Stomach smooth muscle (tissue), 2 donors: ENCODE results near the gene CELF2.
"Not testable (repeated sequence)": the region's sequence is repeated elsewhere in the genome, so short reads cannot be mapped to it uniquely, and the experiment has no call there.

Experiments used
- H3K27ac ChIP-seq: one replicate; pipeline ENCODE4 v1.7.0; 2013; ENCODE audit warnings: mild to moderate bottlenecking, low read length, inconsistent platforms
- H3K27me3 ChIP-seq, 2 donors: one replicate each; pipeline ENCODE4 v1.7.0; 2013; ENCODE audit warnings: low read length in 2 of 2; ENCODE audit not compliant: insufficient read depth in 2 of 2, control insufficient read depth in 1 of 2
- H3K36me3 ChIP-seq, 2 donors: one replicate each; pipeline ENCODE4 v1.7.0; 2013; ENCODE audit warnings: low read length in 2 of 2; ENCODE audit not compliant: control insufficient read depth in 2 of 2, insufficient read depth in 2 of 2
- H3K4me1 ChIP-seq: one replicate; pipeline ENCODE4 v1.7.0; 2013; ENCODE audit warnings: low read length; ENCODE audit not compliant: control insufficient read depth, insufficient read depth
- H3K4me3 ChIP-seq, 2 donors: one replicate each; pipeline ENCODE4 v1.7.0; 2013; ENCODE audit warnings: low read length in 2 of 2
- H3K9ac ChIP-seq, 2 donors: one replicate each; pipeline ENCODE4 v1.7.0; 2013; ENCODE audit warnings: low read length in 2 of 2, mild to moderate bottlenecking in 1 of 2
- H3K9me3 ChIP-seq, 2 donors: one replicate each; pipeline ENCODE4 v1.7.0; 2013; ENCODE audit warnings: low read length in 2 of 2; ENCODE audit not compliant: control insufficient read depth in 2 of 2
- donor health status: healthy.
- donor health status: Pancreatic carcinoma.

CELF2 gene

GRCh38 chr10:11355592-11355991 lies 337.9 kb downstream of the CELF2 start:
- peaks cover 0 to 4% of the 10 kb centered on the region in 2 donors for H3K9me3 ChIP-seq

DNA sequence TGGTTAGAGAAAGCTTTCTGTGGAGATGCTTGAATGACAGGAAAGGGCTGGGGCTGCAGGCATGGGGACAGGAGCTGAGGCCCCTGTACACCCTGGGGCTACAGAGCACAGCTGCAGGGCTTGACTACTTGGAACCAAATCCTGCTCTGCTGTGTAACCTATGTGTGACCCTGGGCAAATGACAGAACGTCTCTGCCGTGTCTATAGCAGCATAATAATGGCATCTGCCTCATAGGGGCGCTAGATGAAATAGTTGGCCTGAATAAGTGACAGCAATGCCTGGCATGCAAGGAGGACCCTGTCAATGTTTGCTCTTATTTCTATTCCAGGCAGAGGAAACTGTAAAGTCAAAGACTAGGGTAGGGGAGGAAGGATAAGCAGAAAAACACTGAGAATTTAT lies 339.8 kb downstream of the CELF2 start:
- no peak overlapping the region for H3K9ac ChIP-seq
- no peaks in the 10 kb centered on the region for H3K4me1 ChIP-seq
- H3K9me3 ChIP-seq = peaks cover 0 to 4% of the 10 kb centered on the region in 2 donors
- no peaks in the 10 kb centered on the region for H3K36me3 ChIP-seq
- H3K27ac ChIP-seq = no peak overlapping the region
- H3K4me3 ChIP-seq = no peak overlapping the region
- no peaks in the 10 kb centered on the region for H3K27me3 ChIP-seq

More at GRCh38 chr10:11355592-11355991, 337.9 kb downstream of the CELF2 start:
- Histone ChIP-seq H3K4me1 (no peaks in the 10 kb centered on the region), H3K36me3 (no peaks in the 10 kb centered on the region), H3K9ac (no peak overlapping the region), H3K27ac (no peak overlapping the region), H3K4me3 (no peak overlapping the region), H3K27me3 (no peaks in the 10 kb centered on the region)

- Histone ChIP-seq H3K9ac (no peak overlapping the region), H3K36me3 (no peaks in the 10 kb centered on the region), H3K27ac (no peak overlapping the region), H3K27me3 (no peaks in the 10 kb centered on the region), H3K9me3 (peaks cover 0 to 4% of the 10 kb centered on the region in 2 donors), H3K4me1 (no peaks in the 10 kb centered on the region), H3K4me3 (no peak overlapping the region)
These were observed 340.3 kb downstream of the CELF2 start for GRCh38 chr10:11358011-11358410.

DNA sequence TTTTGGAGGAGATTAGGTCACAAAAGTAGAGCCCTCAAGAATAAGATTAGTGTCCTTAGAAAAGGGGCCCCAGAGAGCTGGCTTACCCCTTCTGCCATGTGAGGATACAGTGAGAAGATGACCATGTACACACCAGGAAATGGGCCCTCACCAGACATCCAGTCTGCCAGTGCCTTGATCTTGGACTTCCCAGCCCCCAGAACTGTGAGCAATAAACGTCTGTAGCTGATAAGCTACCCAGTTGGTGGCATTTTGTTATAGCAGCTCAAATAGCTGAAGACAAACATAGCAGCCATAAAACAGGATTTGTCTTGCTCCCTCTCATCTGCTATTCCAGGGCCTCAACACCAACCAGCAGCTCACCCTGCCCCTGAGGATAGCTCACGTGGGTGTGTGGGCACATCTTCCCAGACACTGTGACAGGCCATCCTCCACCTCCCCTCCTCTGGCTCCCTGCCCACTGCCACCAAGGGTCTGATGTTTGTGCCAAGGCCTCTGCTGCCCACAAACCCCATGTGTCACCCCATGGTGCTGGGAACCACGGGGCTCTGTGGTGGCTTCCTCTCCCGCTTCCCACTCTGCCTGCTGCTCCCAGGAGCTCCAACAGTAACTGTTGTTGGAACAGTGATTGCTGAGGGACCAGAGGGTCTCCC lies 341.4 kb downstream of the CELF2 start:
- Histone ChIP-seq H3K27ac (no peak overlapping the region), H3K36me3 (no peaks in the 10 kb centered on the region), H3K9ac (no peak overlapping the region), H3K27me3 (no peaks in the 10 kb centered on the region), H3K4me3 (no peak overlapping the region), H3K9me3 (peaks cover 0 to 4% of the 10 kb centered on the region in 2 donors), H3K4me1 (no peaks in the 10 kb centered on the region)

- Histone ChIP-seq H3K36me3 (no peaks in the 10 kb centered on the region), H3K27me3 (no peaks in the 10 kb centered on the region), H3K27ac (no peak overlapping the region), H3K4me3 (no peak overlapping the region), H3K4me1 (no peaks in the 10 kb centered on the region), H3K9me3 (peaks cover 0 to 4% of the 10 kb centered on the region in 2 donors), H3K9ac (no peak overlapping the region)
These were observed 342.2 kb downstream of the CELF2 start for GRCh38 chr10:11359869-11360268.

- no peaks in the 10 kb centered on the region for H3K36me3 ChIP-seq
- H3K27me3 ChIP-seq = no peaks in the 10 kb centered on the region
- H3K4me1 ChIP-seq = no peaks in the 10 kb centered on the region
- H3K9ac ChIP-seq = no peak overlapping the region
- H3K9me3 ChIP-seq = peaks cover 0 to 4% of the 10 kb centered on the region in 2 donors
- no peak overlapping the region for H3K4me3 ChIP-seq
- no peak overlapping the region for H3K27ac ChIP-seq
These were observed 345.8 kb downstream of the CELF2 start for GRCh38 chr10:11363497-11363896.

GRCh38 chr10:11364241-11364640 lies 346.6 kb downstream of the CELF2 start:
- H3K4me1 ChIP-seq = no peaks in the 10 kb centered on the region
- no peak overlapping the region for H3K9ac ChIP-seq
- H3K4me3 ChIP-seq = no peak overlapping the region
- H3K27me3 ChIP-seq = no peaks in the 10 kb centered on the region
- H3K9me3 ChIP-seq = peaks cover 0 to 2% of the 10 kb centered on the region in 2 donors
- H3K27ac ChIP-seq = no peak overlapping the region
- no peaks in the 10 kb centered on the region for H3K36me3 ChIP-seq

DNA sequence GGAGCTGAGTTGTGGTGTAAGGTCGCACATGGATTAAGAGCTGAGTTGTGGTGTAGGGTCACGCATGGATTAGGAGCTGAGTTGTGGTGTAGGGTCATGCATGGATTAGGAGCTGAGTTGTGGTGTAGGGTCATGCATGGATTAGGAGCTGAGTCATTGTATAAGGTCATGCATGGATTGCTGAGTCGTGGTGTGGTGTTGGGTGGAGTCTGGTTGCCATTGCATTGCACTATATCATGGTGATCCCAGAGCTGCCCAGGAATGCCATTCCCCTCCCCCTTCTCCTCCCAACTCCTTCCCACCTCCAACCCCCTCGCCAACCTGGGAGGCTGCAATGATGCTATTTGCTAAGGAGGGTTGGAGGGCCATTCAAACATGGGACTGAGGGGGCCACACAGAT lies 349.2 kb downstream of the CELF2 start:
- not testable (repeated sequence) for H3K36me3 ChIP-seq, H3K4me1 ChIP-seq, H3K4me3 ChIP-seq, H3K9ac ChIP-seq, H3K27ac ChIP-seq, H3K9me3 ChIP-seq, H3K27me3 ChIP-seq

DNA sequence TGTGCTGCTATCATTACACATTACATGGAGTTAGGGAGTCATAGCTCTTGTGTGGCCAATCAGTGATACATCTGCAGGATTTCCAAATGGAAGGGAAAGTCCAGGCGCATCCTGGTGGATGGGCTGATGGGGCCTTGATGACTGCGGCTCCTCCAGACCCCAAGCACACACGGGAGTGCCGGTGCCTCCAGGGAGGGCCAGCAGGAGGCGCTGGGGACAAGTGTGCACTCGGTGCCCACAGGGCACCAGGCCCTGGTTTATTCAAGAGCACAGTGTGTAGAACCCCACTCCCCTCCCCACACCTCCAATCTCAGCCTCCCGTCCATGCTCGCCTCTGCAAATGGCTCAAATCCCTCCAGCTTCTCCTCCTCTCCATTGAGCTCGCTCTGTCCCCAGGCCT lies 349.8 kb downstream of the CELF2 start:
- H3K36me3 ChIP-seq = no peaks in the 10 kb centered on the region
- H3K9me3 ChIP-seq = no peaks in the 10 kb centered on the region
- H3K27me3 ChIP-seq = no peaks in the 10 kb centered on the region
- no peak overlapping the region for H3K27ac ChIP-seq
- H3K9ac ChIP-seq = no peak overlapping the region
- no peak overlapping the region for H3K4me3 ChIP-seq
- no peaks in the 10 kb centered on the region for H3K4me1 ChIP-seq

DNA sequence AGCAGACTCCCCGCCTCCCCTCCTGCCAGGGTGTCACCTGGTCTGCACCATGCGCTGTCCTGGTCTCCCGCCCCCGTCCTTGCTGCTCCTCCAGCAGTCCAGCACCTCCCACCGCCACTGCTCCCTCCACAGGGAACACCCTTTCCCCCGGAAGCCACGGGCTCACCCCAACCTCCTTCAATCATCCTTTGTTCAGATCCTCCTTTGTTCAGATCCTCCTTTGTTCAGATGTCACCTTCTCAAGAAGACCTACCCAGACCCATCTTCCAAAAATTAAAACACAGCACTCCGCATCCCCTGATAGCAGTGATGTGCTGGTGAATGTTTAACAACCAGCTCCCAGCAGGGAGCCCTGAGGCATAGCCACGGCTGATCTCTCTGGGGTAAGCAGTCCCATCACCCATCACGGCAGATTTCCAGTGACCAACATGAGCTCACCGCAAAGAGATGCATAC lies 356.1 kb downstream of the CELF2 start:
- Histone ChIP-seq H3K36me3 (no peaks in the 10 kb centered on the region), H3K9me3 (no peaks in the 10 kb centered on the region), H3K4me1 (no peaks in the 10 kb centered on the region), H3K9ac (no peak overlapping the region), H3K4me3 (no peak overlapping the region), H3K27me3 (no peaks in the 10 kb centered on the region), H3K27ac (no peak overlapping the region)

DNA sequence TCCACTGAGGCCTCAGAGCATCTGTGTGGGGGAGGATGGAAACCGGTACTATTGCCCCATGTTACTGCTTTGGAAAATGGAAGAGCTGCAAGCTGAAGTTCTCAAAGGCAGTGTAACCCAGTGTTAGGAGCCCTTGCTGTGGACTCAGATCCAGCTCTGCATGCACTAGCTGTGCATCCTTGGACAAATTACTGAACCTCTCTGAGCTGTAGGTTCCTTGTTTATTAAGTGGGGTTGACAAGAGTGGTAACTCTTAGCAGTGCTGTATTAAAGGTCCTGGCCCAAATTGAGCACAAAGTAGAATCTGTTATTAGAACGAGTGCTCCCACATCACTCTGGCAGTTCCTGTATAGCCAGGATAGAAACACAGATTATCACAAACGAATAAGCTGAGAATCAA lies 359.6 kb downstream of the CELF2 start:
- Histone ChIP-seq H3K36me3 (no peaks in the 10 kb centered on the region), H3K27ac (no peak overlapping the region), H3K4me3 (no peak overlapping the region), H3K27me3 (no peaks in the 10 kb centered on the region), H3K4me1 (no peaks in the 10 kb centered on the region), H3K9me3 (peaks cover 0 to 3% of the 10 kb centered on the region in 2 donors), H3K9ac (no peak overlapping the region)
